HepG2 (cell line): ENCODE measurements around the gene CDC6. TPM values are rescaled to one million over a fixed set of nuclear protein-coding genes. Genes with fewer than 3 reads are reported as not detected.

Source experiments
- ARNT2 ChIP-seq: sonication (generic); formaldehyde crosslinking; IDR thresholded peaks from 2 replicates; pipeline ENCODE4 v1.8.0; 2022; ENCODE audit warnings: mild to moderate bottlenecking, low read depth, missing genetic modification reagents, moderate library complexity
- CHD2 ChIP-seq: IDR thresholded peaks from 2 replicates; pipeline ENCODE4 v1.6.1; 2011; ENCODE audit warnings: low read depth, low read length, improper control_type of control experiment
- GFI1 ChIP-seq: sonication (generic); formaldehyde crosslinking; IDR thresholded peaks from 2 replicates; pipeline ENCODE4 v1.5.0; 2020; ENCODE audit warnings: missing genetic modification reagents, mild to moderate bottlenecking, borderline replicate concordance
- KDM5A ChIP-seq: fragments of 200-600 bp; sonication (generic); IDR thresholded peaks from 2 replicates; pipeline ENCODE4 v1.7.0; 2018; ENCODE audit warnings: antibody characterized with exemption, mild to moderate bottlenecking, low read length, borderline replicate concordance
- MEF2D ChIP-seq: sonication (generic); formaldehyde crosslinking; IDR thresholded peaks from 2 replicates; pipeline ENCODE4 v1.5.1; 2020; ENCODE audit warnings: mild to moderate bottlenecking, missing genetic modification reagents
- MTA3 ChIP-seq: sonication (generic); formaldehyde crosslinking; IDR thresholded peaks from 2 replicates; pipeline ENCODE4 v1.4.0; 2020; ENCODE audit warnings: missing genetic modification reagents
- NBN ChIP-seq: fragments of 450-650 bp; conservative IDR thresholded peaks from 2 replicates; pipeline ENCODE4 v1.6.1; 2017
- RARG ChIP-seq: sonication (generic); formaldehyde crosslinking; IDR thresholded peaks from 2 replicates; pipeline ENCODE4 v1.4.0; 2020; ENCODE audit warnings: low read depth, mild to moderate bottlenecking, missing genetic modification reagents
- SMARCE1 ChIP-seq: fragments of 450-650 bp; IDR thresholded peaks from 2 replicates; pipeline ENCODE4 v1.6.1; 2017; ENCODE audit warnings: borderline replicate concordance
- STAG1 ChIP-seq: sonication (generic); formaldehyde crosslinking; IDR thresholded peaks from 2 replicates; pipeline ENCODE4 v1.4.0; 2020; ENCODE audit warnings: missing genetic modification reagents
- TEAD3 ChIP-seq: optimal IDR thresholded peaks from 2 replicates; pipeline ENCODE3; 2016; ENCODE audit warnings: borderline replicate concordance
- ZNF317 ChIP-seq: sonication (generic); formaldehyde crosslinking; IDR thresholded peaks from 2 replicates; pipeline ENCODE4 v1.5.0; 2020; ENCODE audit warnings: mild to moderate bottlenecking, missing genetic modification reagents
- ZNF383 ChIP-seq: sonication (generic); formaldehyde crosslinking; IDR thresholded peaks from 2 replicates; pipeline ENCODE4 v1.4.0; 2020; ENCODE audit warnings: missing genetic modification reagents, mild to moderate bottlenecking, borderline replicate concordance
- ZNF546 ChIP-seq: sonication (generic); formaldehyde crosslinking; conservative IDR thresholded peaks from 2 replicates; pipeline ENCODE4 v1.8.1; 2023; ENCODE audit warnings: mild to moderate bottlenecking, missing genetic modification reagents
- ZNF768 ChIP-seq: sonication (generic); formaldehyde crosslinking; IDR thresholded peaks from 2 replicates; pipeline ENCODE4 v1.4.0; 2020; ENCODE audit warnings: missing genetic modification reagents
- ZNF773 ChIP-seq: sonication (generic); formaldehyde crosslinking; IDR thresholded peaks from 2 replicates; pipeline ENCODE4 v1.4.0; 2020; ENCODE audit warnings: missing genetic modification reagents, borderline replicate concordance
- ZNF879 ChIP-seq: sonication (generic); formaldehyde crosslinking; IDR thresholded peaks from 2 replicates; pipeline ENCODE4 v1.8.1; 2023; ENCODE audit warnings: missing genetic modification reagents
- ZZZ3 ChIP-seq: sonication (generic); formaldehyde crosslinking; IDR thresholded peaks from 2 replicates; pipeline ENCODE4 v1.4.0; 2020; ENCODE audit warnings: missing genetic modification reagents, mild to moderate bottlenecking, borderline replicate concordance
- polyA plus RNA-seq, 8 experiments: library from polyadenylated mRNA; depleted of rRNA in 3 of 8; stranded (reverse) in 7 of 8; unstranded in 1 of 8; fragments of >200 nt; fragmentation: Illumina TruSeq in 4 of 8; extraction: Trizol in 4 of 8; gene quantifications; 2 replicates each; pipeline versions ENCODE4 v1.2.1 to v1.2.3, GENCODE V29; 2011 to 2016; ENCODE audit warnings: low read depth in 4 of 8, missing spikeins in 1 of 8, mixed read lengths in 1 of 8; ENCODE audit not compliant: insufficient read depth in 1 of 8
- total RNA-seq, 5 experiments: library from RNA; depleted of rRNA; stranded (reverse); fragments of >200 nt; fragmentation: Illumina TruSeq; extraction: Trizol; gene quantifications; 2 replicates each; pipeline ENCODE4 v1.2.3, GENCODE V29; 2016; ENCODE audit warnings: low read depth in 1 of 5
- TF ChIP-seq, protein P1 (sequence below): sonication (generic); formaldehyde crosslinking; IDR thresholded peaks from 2 replicates; pipeline ENCODE4 v1.4.0; 2020; ENCODE audit warnings: missing genetic modification reagents
- TF ChIP-seq, protein P2 (sequence below): sonication (generic); formaldehyde crosslinking; conservative IDR thresholded peaks from 2 replicates; pipeline ENCODE4 v1.4.0; 2020; ENCODE audit warnings: mild to moderate bottlenecking, missing genetic modification reagents, moderate library complexity
- TF ChIP-seq, protein P3 (sequence below): sonication (generic); formaldehyde crosslinking; IDR thresholded peaks from 2 replicates; pipeline ENCODE4 v1.8.0; 2022; ENCODE audit warnings: mild to moderate bottlenecking, missing genetic modification reagents, borderline replicate concordance
- TF ChIP-seq, protein P4 (sequence below): sonication (generic); formaldehyde crosslinking; IDR thresholded peaks from 2 replicates; pipeline ENCODE4 v1.4.0; 2020; ENCODE audit warnings: missing genetic modification reagents

Gene CDC6
- total and polyA plus RNA-seq, 2 of the 13 experiments (the other 11 are each of a cell fraction or from before 2014, with no cell fraction given) = 17.4 to 114 TPM

DNA sequence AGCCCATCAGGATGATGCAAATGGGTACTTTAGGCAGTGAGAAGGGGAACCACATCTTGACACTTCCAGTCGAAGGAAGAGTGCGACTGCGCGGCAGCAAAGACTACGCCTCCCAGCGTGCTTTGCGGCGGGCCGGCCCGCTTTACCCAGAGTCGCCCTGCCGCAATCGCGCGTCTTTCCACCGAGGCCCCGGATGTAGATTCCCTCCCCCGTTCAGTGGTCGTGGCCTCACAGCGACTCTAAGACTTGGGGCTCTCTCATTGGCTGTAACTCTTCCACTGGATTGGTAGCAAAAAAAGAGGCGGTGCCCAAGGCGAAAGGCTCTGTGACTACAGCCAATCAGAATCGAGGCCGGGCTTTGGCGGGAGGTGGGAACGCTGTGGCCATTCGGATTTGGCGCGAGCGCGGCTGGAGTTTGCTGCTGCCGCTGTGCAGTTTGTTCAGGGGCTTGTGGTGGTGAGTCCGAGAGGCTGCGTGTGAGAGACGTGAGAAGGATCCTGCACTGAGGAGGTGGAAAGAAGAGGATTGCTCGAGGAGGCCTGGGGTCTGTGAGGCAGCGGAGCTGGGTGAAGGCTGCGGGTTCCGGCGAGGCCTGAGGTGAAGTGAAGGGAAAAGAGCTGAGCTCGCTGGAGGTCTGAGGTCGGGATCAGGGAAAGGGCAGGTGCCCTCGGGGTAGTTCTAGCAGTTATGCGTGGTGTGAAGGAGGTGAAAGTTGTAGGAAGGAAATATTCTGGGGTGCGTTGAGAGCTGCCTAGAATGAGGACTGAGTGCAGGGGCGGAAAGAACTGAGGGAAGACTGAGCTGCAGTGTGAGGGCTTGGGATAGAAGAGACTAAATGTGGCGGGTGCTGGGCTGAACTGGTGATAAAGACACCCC is at the start of gene CDC6 (continued):
- no peak for TF ChIP-seq MTA3
- TF ChIP-seq, protein P1, sequence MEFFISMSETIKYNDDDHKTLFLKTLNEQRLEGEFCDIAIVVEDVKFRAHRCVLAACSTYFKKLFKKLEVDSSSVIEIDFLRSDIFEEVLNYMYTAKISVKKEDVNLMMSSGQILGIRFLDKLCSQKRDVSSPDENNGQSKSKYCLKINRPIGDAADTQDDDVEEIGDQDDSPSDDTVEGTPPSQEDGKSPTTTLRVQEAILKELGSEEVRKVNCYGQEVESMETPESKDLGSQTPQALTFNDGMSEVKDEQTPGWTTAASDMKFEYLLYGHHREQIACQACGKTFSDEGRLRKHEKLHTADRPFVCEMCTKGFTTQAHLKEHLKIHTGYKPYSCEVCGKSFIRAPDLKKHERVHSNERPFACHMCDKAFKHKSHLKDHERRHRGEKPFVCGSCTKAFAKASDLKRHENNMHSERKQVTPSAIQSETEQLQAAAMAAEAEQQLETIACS (CRISPR knock-in tag) = no peak; the same call in 1 of the 2 replicates
- peak; percentile 59 for TF ChIP-seq TEAD3 (CRISPR knock-in tag)
- peak; percentile 56 for TF ChIP-seq GFI1 (CRISPR knock-in tag)
- TF ChIP-seq ZNF879 = 0 out of 2 replicates have a peak, but pooled peaks have one; percentile 22
- no peak for TF ChIP-seq STAG1 (CRISPR knock-in tag)
- no peak for TF ChIP-seq SMARCE1
- TF ChIP-seq CHD2 = peak; percentile 89
- 0 out of 2 replicates have a peak, but pooled peaks have one; percentile 60 for TF ChIP-seq ZNF546 (CRISPR knock-in tag)
- TF ChIP-seq, protein P2, sequence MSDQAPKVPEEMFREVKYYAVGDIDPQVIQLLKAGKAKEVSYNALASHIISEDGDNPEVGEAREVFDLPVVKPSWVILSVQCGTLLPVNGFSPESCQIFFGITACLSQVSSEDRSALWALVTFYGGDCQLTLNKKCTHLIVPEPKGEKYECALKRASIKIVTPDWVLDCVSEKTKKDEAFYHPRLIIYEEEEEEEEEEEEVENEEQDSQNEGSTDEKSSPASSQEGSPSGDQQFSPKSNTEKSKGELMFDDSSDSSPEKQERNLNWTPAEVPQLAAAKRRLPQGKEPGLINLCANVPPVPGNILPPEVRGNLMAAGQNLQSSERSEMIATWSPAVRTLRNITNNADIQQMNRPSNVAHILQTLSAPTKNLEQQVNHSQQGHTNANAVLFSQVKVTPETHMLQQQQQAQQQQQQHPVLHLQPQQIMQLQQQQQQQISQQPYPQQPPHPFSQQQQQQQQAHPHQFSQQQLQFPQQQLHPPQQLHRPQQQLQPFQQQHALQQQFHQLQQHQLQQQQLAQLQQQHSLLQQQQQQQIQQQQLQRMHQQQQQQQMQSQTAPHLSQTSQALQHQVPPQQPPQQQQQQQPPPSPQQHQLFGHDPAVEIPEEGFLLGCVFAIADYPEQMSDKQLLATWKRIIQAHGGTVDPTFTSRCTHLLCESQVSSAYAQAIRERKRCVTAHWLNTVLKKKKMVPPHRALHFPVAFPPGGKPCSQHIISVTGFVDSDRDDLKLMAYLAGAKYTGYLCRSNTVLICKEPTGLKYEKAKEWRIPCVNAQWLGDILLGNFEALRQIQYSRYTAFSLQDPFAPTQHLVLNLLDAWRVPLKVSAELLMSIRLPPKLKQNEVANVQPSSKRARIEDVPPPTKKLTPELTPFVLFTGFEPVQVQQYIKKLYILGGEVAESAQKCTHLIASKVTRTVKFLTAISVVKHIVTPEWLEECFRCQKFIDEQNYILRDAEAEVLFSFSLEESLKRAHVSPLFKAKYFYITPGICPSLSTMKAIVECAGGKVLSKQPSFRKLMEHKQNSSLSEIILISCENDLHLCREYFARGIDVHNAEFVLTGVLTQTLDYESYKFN (CRISPR knock-in tag) = peak; percentile 66
- peak; percentile 86 for TF ChIP-seq KDM5A
- peak; percentile 77 for TF ChIP-seq ZNF768
- TF ChIP-seq ZNF773 (CRISPR knock-in tag) = no peak; the same call in 1 of the 2 replicates
- TF ChIP-seq, protein P3, sequence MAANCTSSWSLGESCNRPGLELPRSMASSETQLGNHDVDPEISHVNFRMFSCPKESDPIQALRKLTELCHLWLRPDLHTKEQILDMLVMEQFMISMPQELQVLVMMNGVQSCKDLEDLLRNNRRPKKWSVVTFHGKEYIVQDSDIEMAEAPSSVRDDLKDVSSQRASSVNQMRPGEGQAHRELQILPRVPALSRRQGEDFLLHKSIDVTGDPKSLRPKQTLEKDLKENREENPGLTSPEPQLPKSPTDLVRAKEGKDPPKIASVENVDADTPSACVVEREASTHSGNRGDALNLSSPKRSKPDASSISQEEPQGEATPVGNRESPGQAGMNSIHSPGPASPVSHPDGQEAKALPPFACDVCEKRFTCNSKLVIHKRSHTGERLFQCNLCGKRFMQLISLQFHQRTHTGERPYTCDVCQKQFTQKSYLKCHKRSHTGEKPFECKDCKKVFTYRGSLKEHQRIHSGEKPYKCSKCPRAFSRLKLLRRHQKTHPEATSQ = peak; percentile 89; the same call in 1 of the 2 replicates
- no peak for TF ChIP-seq NBN
- TF ChIP-seq ARNT2 = peak; percentile 96
- no peak for TF ChIP-seq MEF2D
- 0 out of 2 replicates have a peak, but pooled peaks have one; percentile 18 for TF ChIP-seq ZNF317 (CRISPR knock-in tag)
- no peak; the same call in 1 of the 2 replicates for TF ChIP-seq ZZZ3 (CRISPR knock-in tag)
- no peak for TF ChIP-seq ZNF383 (CRISPR knock-in tag)
- TF ChIP-seq RARG (CRISPR knock-in tag) = no peak
- TF ChIP-seq, protein P4, sequence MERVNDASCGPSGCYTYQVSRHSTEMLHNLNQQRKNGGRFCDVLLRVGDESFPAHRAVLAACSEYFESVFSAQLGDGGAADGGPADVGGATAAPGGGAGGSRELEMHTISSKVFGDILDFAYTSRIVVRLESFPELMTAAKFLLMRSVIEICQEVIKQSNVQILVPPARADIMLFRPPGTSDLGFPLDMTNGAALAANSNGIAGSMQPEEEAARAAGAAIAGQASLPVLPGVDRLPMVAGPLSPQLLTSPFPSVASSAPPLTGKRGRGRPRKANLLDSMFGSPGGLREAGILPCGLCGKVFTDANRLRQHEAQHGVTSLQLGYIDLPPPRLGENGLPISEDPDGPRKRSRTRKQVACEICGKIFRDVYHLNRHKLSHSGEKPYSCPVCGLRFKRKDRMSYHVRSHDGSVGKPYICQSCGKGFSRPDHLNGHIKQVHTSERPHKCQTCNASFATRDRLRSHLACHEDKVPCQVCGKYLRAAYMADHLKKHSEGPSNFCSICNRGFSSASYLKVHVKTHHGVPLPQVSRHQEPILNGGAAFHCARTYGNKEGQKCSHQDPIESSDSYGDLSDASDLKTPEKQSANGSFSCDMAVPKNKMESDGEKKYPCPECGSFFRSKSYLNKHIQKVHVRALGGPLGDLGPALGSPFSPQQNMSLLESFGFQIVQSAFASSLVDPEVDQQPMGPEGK (CRISPR knock-in tag) = no peak; the same call in 1 of the 2 replicates
